GF-D8 (cell line): ENCODE results near the gene GNB1.
A peak's percentile ranks its signal among the peaks of the same experiment; 100 is the strongest.

Experiments
- DNase-seq: peaks from one replicate; lab custom pipeline; 2025; lab: John Stamatoyannopoulos, UW

GNB1 gene

GRCh38 chr1:1910033-1910465 lies 19.2 kb upstream of the GNB1 start:
- DNase-seq, result no peak

GRCh38 chr1:1908506-1908791 lies 17.6 kb upstream of the GNB1 start:
- DNase-seq, result no peak

GRCh38 chr1:1907098-1907736 lies 16.3 kb upstream of the GNB1 start:
- peak; percentile 39 for DNase-seq

- peak; percentile 34 for DNase-seq
These were observed 15.6 kb upstream of the GNB1 start for GRCh38 chr1:1906185-1907097.

- DNase-seq, result no peak
These were observed 12.3 kb upstream of the GNB1 start for GRCh38 chr1:1903224-1903623.

- no peak for DNase-seq
These were observed 10.9 kb upstream of the GNB1 start for GRCh38 chr1:1901641-1902294.

- no peak for DNase-seq
These were observed 10.2 kb upstream of the GNB1 start for GRCh38 chr1:1900883-1901640.

- no peak for DNase-seq
These were observed 9.1 kb upstream of the GNB1 start for GRCh38 chr1:1899967-1900327.

- no peak for DNase-seq
These were observed 8.5 kb upstream of the GNB1 start for GRCh38 chr1:1899266-1899966.

GRCh38 chr1:1898246-1898933 lies 7.5 kb upstream of the GNB1 start:
- DNase-seq, result no peak

GRCh38 chr1:1895456-1896336 lies 4.8 kb upstream of the GNB1 start:
- DNase-seq, result no peak

GRCh38 chr1:1895060-1895418 lies 4.2 kb upstream of the GNB1 start:
- DNase-seq, result no peak

GRCh38 chr1:1894354-1895059 lies 3.6 kb upstream of the GNB1 start:
- DNase-seq, result no peak

- no peak for DNase-seq
These were observed 3.1 kb upstream of the GNB1 start for GRCh38 chr1:1893997-1894353.

- no peak for DNase-seq
These were observed 2.6 kb upstream of the GNB1 start for GRCh38 chr1:1893291-1893985.

GRCh38 chr1:1892763-1893120 lies 1.9 kb upstream of the GNB1 start:
- no peak for DNase-seq

- no peak for DNase-seq
These were observed 1.3 kb upstream of the GNB1 start for GRCh38 chr1:1892079-1892762.

GRCh38 chr1:1891349-1892078 lies 627 bp upstream of the GNB1 start:
- peak; percentile 49 for DNase-seq
